ENCODE measurements around the gene USP5.
"Not testable (repeated sequence)": the region's sequence is repeated elsewhere in the genome, so short reads cannot be mapped to it uniquely, and the experiment has no call there.

DNA sequence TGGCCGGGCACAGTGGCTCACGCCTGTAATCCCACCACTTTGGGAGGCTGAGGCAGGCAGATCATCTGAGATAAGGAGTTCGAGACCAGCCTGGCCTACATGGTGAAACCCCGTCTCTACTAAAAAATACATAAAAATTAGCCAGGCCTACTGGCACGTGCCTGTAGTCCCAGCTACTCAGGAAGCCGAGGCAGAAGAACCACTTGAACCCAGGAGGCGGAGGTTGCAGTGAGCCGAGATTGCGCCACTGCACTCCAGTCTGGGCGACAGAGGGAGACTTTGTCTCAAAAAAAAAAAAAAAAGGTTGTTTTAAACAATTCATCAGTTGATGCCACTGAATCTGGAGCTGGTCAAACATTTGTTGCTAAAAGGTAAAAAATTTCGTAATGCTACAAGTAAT lies 27.9 kb downstream of the USP5 start:
- TF ChIP-seq POLR2A (IDR thresholded peaks at IDR 0.05; ENCODE audit: extremely low read depth, insufficient read length); MAX (IDR thresholded peaks at IDR 0.05; ENCODE audit: low read depth, low read length): not testable (repeated sequence)
- TF ChIP-seq, protein P1, sequence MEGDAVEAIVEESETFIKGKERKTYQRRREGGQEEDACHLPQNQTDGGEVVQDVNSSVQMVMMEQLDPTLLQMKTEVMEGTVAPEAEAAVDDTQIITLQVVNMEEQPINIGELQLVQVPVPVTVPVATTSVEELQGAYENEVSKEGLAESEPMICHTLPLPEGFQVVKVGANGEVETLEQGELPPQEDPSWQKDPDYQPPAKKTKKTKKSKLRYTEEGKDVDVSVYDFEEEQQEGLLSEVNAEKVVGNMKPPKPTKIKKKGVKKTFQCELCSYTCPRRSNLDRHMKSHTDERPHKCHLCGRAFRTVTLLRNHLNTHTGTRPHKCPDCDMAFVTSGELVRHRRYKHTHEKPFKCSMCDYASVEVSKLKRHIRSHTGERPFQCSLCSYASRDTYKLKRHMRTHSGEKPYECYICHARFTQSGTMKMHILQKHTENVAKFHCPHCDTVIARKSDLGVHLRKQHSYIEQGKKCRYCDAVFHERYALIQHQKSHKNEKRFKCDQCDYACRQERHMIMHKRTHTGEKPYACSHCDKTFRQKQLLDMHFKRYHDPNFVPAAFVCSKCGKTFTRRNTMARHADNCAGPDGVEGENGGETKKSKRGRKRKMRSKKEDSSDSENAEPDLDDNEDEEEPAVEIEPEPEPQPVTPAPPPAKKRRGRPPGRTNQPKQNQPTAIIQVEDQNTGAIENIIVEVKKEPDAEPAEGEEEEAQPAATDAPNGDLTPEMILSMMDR (IDR thresholded peaks at IDR 0.05; ENCODE audit: low read depth, low read length), result not testable (repeated sequence)

Data from NB4 (cell line).